Activated CD8-positive, alpha-beta T cell treated with anti-CD3 and anti-CD28 coated beads, Interleukin-2, amount 10 ng/mL, durations not matched to agents 7 days and 5 days (primary cell): ENCODE measurements around the gene ENTHD1. TPM values are rescaled to one million over a fixed set of nuclear protein-coding genes. Genes with fewer than 3 reads are reported as not detected.

Source experiments
- ATAC-seq: fragments of 150-1000 bp; cut with Tn5 transposase; one replicate; pipeline ENCODE4 v1.10.0; 2021; ENCODE audit warnings: moderate library complexity
- CTCF ChIA-PET: fragments of 350-600 bp; sonication (Branson Sonifier 250); formaldehyde crosslinking; loops from one replicate; lab custom pipeline; 2021; ENCODE audit warnings: antibody characterized with exemption; lab: Charles Lee
- POLR2A ChIA-PET: fragments of 350-600 bp; sonication (Branson Sonifier 250); formaldehyde crosslinking; loops from one replicate; lab custom pipeline; 2021; ENCODE audit warnings: antibody characterized with exemption; lab: Charles Lee
- DNase-seq: peaks from one replicate; pipeline ENCODE4 v3.0.0-alpha.2; 2020
- H3K27ac Mint-ChIP-seq: one replicate; pipeline ENCODE4 v1.8.0; 2021; ENCODE audit warnings: mild to moderate bottlenecking, mixed read lengths
- H3K27me3 Mint-ChIP-seq: one replicate; pipeline ENCODE4 v1.8.0; 2021; ENCODE audit warnings: low read depth, mixed read lengths
- H3K36me3 Mint-ChIP-seq: one replicate; pipeline ENCODE4 v1.8.0; 2021; ENCODE audit warnings: low read depth, mixed read lengths
- H3K4me1 Mint-ChIP-seq: one replicate; pipeline ENCODE4 v1.8.0; 2021; ENCODE audit warnings: low read depth, mixed read lengths
- H3K4me3 Mint-ChIP-seq: one replicate; pipeline ENCODE4 v1.8.0; 2021; ENCODE audit warnings: mild to moderate bottlenecking, mixed read lengths
- H3K9me3 Mint-ChIP-seq: one replicate; pipeline ENCODE4 v1.8.0; 2022; ENCODE audit warnings: mixed read lengths; ENCODE audit not compliant: insufficient read depth
- total RNA-seq, 2 experiments: library from RNA; stranded (reverse); gene quantifications; one replicate each; pipeline ENCODE4 v1.2.3, GENCODE V29; 2021

Gene ENTHD1
- total RNA-seq, 2 experiments from 2014 or later, result 0.11 TPM; not detected in 1

DNA sequence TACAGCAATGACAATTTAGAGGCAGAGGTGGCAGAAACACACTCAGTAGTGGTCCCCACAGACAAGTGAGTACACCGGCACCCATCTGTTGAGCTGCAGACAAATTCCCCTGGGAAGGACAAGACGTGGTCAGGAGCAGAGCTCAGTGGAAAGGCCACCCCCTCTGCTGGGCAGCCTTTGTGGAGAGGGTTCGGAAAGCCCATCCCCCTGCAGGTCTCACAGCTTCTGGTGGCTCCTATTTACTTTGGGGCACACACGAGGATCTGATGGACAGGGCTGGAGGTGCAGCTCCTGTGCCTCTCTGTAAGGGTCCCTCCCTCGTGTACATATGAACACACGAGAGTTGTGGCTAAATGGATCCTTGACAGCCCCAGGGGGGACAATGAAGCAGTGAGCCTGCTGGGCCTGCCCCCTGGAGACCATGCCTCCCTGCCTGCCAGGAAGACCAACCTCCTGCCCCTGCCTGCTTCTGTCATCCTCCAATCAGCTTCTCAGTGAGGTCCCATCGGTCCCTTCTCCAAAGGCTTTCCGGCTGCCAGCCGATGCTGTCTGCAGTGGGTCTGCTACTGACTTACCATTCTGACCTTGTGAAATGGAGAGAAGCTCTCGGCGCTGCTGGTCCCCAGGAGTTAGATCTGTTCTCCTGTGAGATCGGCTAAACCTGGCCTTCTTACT lies 161.5 kb downstream of the ENTHD1 start:
- H3K36me3 Mint-ChIP-seq, result no peaks in the 10 kb centered on the region
- H3K4me3 Mint-ChIP-seq, result no peak overlapping the region
- ChIA-PET POLR2A (interaction anchor here (0.6 kb wide), 1 partner anchor 604 kb away, joined by 3 read pairs; no protein-coding TSS in a partner anchor), CTCF (interaction anchor here (1.6 kb wide), 1 partner anchor 293 kb away, joined by 4 read pairs; no protein-coding TSS in a partner anchor)
- no peak overlapping the region for H3K27ac Mint-ChIP-seq
- no peaks in the 10 kb centered on the region for H3K4me1 Mint-ChIP-seq
- H3K9me3 Mint-ChIP-seq, result no peaks in the 10 kb centered on the region
- peaks cover 25% of the 10 kb centered on the region for H3K27me3 Mint-ChIP-seq
- DNase-seq (no peak), ATAC-seq (no peak)

DNA sequence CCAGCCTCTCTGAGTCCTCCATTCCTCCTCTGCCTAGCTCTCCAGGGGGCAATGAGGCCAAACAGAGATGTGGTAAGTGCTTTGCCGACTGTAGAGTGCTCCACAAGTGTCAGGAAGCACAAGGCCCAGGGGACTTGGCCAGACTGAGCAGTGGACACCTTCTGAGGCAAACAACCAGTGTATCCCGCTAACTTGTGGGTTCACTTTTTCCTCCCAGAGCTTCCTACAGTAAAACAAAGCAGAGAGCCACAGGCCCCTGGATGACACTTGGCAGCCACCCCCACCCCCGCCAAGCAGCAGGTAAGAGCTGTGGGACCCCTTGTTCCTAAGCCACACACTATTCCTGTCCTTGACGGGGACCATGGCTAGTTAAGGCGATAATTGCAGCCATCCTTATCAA lies 162.1 kb downstream of the ENTHD1 start:
- Mint-ChIP-seq H3K4me3 (no peak overlapping the region), H3K9me3 (no peaks in the 10 kb centered on the region), H3K4me1 (no peaks in the 10 kb centered on the region), H3K27ac (no peak overlapping the region), H3K36me3 (no peaks in the 10 kb centered on the region), H3K27me3 (peaks cover 26% of the 10 kb centered on the region)
- ATAC-seq (no peak), DNase-seq (no peak)
- POLR2A ChIA-PET, result interaction anchor here (0.6 kb wide), 1 partner anchor 604 kb away, joined by 3 read pairs; no protein-coding TSS in a partner anchor
- CTCF ChIA-PET, result interaction anchor here (1.6 kb wide), 1 partner anchor 294 kb away, joined by 4 read pairs; no protein-coding TSS in a partner anchor

DNA sequence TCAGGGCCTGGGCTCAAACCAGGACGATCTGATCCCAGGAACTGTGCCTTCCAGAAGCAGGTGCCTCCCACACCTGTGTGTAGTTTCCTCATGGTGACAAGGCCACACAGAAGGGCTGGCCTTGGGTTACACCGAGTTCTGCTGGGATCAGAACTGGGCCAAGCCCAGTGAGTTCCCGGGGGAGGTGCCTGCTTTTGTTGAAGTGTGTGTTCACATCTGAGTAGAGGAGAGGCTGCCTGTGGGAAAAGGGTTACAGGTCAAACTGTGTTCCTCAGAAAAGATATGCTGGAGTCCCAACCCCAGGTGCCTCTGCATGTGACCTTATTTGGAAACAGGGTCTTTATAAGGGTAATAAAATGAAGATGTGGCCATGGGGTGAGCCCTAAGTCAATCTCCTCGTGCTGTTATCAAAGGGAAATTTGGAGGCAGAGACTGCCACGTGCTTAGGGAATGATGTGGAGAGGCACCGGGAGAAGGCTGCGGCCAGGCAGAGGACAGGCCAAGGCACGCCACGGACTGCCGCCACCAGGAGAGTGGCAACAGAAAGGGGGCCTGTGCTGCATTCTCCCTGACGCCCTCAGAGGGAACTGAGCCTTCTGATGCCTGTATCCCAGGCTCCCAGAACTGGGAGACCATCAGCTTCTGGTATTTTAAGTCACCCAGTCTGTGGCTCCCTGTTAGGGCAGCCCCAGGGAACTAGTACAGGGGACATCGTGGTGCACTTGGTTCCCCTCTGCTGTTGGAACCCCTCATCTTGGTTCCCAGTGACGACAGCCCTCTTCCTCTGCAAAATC lies 164.2 kb downstream of the ENTHD1 start:
- DNase-seq (no peak), ATAC-seq (no peak)
- CTCF ChIA-PET, result interaction anchor here (1.0 kb wide), 1 partner anchor 21 kb away, joined by 3 read pairs; no protein-coding TSS in a partner anchor

DNA sequence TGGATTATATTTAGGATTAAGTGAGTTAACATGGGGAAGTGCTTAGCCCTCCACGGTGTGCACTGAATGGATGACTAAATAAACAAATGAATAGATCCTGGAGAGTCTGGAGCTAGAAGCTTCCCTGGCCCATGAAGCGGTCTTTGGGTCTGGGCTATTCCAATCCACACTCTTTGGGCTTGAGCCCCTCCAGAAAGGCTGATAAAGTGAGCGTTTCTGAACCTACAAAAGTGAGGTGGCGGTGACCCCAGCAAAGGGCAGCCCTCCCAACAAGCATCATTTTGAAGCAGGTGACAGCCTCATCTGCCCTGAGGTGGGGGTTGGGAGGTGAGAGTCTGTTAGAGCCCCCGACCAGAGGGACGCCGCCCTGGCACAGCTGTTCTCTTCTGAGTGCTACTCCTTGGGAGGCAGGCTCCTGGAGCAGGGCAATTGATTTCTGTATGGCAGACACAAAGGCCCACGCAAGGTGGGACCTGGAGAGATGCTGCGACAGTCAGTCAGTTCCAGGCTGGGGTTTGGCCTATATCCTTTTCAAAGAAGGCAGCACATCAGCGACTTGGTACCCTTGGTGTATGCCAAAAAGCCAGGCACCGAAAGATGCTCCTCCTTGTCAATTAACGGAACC lies 165.2 kb downstream of the ENTHD1 start:
- ATAC-seq (no peak), DNase-seq (no peak)
- Mint-ChIP-seq H3K4me1 (no peaks in the 10 kb centered on the region), H3K27me3 (peaks cover 18% of the 10 kb centered on the region), H3K4me3 (no peak overlapping the region), H3K36me3 (no peaks in the 10 kb centered on the region), H3K9me3 (no peaks in the 10 kb centered on the region), H3K27ac (no peak overlapping the region)
- ChIA-PET POLR2A (no interaction called here), CTCF (interaction anchor here (1.0 kb wide), 1 partner anchor 22 kb away, joined by 3 read pairs; no protein-coding TSS in a partner anchor)

More for the DNA sequence above, 164.2 kb downstream of the ENTHD1 start:
- Mint-ChIP-seq H3K36me3 (no peaks in the 10 kb centered on the region), H3K9me3 (no peaks in the 10 kb centered on the region), H3K27me3 (peaks cover 22% of the 10 kb centered on the region), H3K27ac (no peak overlapping the region), H3K4me1 (no peaks in the 10 kb centered on the region), H3K4me3 (no peak overlapping the region)
- POLR2A ChIA-PET, result no interaction called here

DNA sequence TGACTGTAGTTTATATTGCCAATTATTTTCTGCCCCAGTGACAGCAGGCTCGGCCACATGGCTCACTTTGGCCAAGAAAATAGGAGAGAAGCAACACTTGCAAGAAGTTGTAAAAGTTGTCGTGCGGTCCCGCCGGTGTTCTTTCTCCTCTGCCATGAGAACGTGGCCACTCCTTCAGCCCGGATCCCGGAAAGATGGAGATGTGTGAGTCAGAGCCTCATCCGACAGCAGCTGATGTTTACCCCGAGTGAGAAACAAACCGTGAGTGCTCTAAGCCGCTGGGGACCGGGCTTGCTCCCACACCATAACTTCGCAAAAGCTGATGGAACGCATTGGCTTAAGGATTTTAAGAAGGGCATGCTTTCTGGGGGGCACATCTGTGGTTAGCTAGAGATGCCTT lies 166.0 kb downstream of the ENTHD1 start:
- Mint-ChIP-seq H3K36me3 (no peaks in the 10 kb centered on the region), H3K27ac (no peak overlapping the region), H3K4me3 (no peak overlapping the region), H3K4me1 (peaks cover 2% of the 10 kb centered on the region), H3K9me3 (peaks cover 1% of the 10 kb centered on the region), H3K27me3 (peaks cover 20% of the 10 kb centered on the region)
- ChIA-PET CTCF (no interaction called here), POLR2A (no interaction called here)
- no peak for DNase-seq
- ATAC-seq, result no peak

DNA sequence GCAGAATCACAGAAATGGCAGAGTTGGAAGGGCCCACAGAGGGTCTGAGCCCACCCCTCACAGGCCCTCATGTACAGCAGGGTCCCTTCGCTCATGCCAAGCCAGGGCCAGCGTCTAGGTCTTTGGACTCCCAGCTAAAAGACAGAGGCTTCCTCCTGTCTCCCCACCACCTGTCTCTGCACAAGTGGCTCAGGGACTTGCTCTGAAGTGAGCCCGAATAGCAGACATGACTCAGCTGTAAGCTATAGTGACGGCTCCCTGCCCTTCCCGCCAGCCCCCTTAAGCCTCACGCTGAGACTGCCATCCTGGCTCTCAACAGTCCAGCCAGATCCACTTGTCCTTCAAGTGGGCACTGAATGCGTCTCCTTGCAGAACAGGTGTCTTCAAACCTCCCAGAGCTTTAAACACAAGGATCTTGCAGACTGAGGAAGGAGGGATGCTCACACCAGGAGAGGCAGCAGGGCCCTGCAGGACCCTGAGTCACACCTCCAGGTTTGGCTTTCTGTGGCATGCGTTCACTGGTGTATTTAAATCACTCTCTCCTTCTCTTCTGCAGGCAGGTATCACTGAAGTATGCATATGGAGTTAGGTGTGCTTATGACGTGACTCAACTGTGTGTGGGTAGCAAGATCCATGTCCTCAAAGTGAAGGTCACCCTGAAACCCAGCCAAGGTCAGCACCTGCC lies 168.1 kb downstream of the ENTHD1 start:
- Mint-ChIP-seq H3K9me3 (peaks cover 5% of the 10 kb centered on the region), H3K4me3 (no peak overlapping the region), H3K27ac (no peak overlapping the region), H3K36me3 (no peaks in the 10 kb centered on the region), H3K27me3 (peaks cover 24% of the 10 kb centered on the region), H3K4me1 (peaks cover 9% of the 10 kb centered on the region)
- ChIA-PET POLR2A (no interaction called here), CTCF (no interaction called here)
- ATAC-seq (no peak), DNase-seq (no peak)

DNA sequence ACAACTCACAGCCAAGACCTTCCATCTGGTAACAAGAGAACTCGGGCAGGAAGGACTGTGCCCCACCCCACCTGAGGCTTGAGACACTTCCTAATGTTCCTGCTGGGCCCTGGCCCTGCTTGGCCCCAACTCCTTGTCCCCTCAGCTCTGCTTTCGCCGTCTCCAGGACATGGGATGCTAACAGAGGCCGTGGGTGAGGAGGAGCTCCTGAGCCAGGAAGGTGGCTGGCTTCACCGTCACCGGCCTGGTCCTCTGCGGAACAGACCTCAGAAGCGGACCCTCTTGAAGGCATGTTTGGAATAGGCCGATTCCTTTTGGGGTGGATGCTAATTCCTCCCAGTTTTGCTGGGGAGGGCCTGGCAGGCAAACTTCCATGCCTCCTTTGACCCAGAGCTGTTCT lies 168.7 kb downstream of the ENTHD1 start:
- ATAC-seq (no peak), DNase-seq (no peak)
- H3K36me3 Mint-ChIP-seq, result no peaks in the 10 kb centered on the region
- H3K27ac Mint-ChIP-seq, result no peak overlapping the region
- peaks cover 12% of the 10 kb centered on the region for H3K4me1 Mint-ChIP-seq
- peaks cover 5% of the 10 kb centered on the region for H3K9me3 Mint-ChIP-seq
- H3K4me3 Mint-ChIP-seq, result no peak overlapping the region
- peaks cover 26% of the 10 kb centered on the region for H3K27me3 Mint-ChIP-seq
- CTCF ChIA-PET, result no interaction called here
- POLR2A ChIA-PET, result no interaction called here

DNA sequence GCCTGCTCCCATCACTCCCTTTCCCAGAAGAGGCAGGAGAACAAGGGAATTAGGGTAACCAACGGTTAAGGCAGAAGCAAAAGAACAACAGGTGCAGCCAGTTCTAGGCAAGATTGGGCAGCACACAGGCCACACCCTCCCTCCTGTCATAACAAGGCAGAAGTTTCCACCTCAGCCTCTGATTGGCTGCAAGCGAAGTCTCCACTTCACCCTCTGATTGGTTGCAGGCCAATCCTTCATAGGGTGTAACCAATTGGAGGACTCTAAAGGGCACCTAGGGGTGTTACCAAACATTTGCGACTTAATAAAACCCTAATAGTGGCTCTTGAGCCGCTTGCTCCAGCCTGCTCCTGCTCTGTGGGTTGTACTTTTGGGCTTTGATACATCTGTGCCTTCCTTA lies 169.2 kb downstream of the ENTHD1 start:
- H3K27ac Mint-ChIP-seq, result no peak overlapping the region
- H3K4me3 Mint-ChIP-seq, result no peak overlapping the region
- DNase-seq (no peak), ATAC-seq (no peak)
- POLR2A ChIA-PET, result no interaction called here
- H3K9me3 Mint-ChIP-seq, result peaks cover 5% of the 10 kb centered on the region
- CTCF ChIA-PET, result no interaction called here
- no peaks in the 10 kb centered on the region for H3K36me3 Mint-ChIP-seq
- peaks cover 17% of the 10 kb centered on the region for H3K4me1 Mint-ChIP-seq
- H3K27me3 Mint-ChIP-seq, result peaks cover 26% of the 10 kb centered on the region

DNA sequence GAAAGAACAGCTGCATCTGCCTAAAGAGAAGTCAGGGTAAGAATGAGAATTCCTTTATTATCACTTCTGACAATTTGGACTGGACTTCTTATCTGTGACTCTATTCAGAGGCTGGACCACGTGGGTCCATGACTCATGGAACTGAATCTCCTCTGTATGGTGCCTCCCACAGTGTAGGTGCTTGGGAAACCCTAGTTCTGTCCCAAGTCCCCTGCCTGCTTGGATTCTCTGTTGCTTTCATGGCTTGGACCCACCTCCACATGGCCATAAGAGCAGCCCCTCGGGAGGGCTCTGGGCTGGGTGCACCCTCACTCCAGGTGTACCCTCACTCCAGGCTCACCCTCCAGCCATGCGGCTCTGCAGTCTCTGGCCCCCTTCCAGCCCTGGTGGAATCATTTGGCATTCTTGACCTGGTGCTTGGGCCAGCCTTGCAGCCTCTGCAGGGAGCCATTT lies 169.6 kb downstream of the ENTHD1 start:
- H3K4me3 Mint-ChIP-seq, result no peak overlapping the region
- CTCF ChIA-PET, result no interaction called here
- peaks cover 5% of the 10 kb centered on the region for H3K9me3 Mint-ChIP-seq
- ATAC-seq, result no peak
- no peaks in the 10 kb centered on the region for H3K36me3 Mint-ChIP-seq
- H3K27ac Mint-ChIP-seq, result no peak overlapping the region
- H3K4me1 Mint-ChIP-seq, result peaks cover 21% of the 10 kb centered on the region
- H3K27me3 Mint-ChIP-seq, result peaks cover 26% of the 10 kb centered on the region
- no peak for DNase-seq
- POLR2A ChIA-PET, result no interaction called here

DNA sequence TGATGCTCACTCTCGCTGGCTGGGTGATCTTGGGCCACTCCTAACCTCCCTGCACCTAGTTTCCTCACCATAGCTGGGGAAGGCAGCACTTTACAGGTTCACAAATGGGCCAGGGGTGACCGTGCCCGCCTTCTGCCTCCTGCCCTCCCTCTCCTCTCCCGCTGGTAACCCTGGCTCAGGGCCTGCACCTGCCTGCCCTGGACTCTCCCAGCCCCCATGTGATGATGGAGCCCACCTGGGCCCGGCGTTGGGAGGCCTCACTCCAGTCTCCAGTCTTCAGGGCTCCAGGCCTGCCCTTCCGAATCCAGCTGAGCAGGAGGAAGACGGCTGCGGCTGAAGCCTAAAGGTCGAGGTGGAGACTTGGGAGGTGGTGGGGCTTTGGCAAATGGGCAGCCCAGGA lies 170.1 kb downstream of the ENTHD1 start:
- ChIA-PET CTCF (no interaction called here), POLR2A (no interaction called here)
- Mint-ChIP-seq H3K36me3 (no peaks in the 10 kb centered on the region), H3K27ac (no peak overlapping the region), H3K27me3 (peaks cover 26% of the 10 kb centered on the region), H3K9me3 (peaks cover 5% of the 10 kb centered on the region), H3K4me1 (peaks cover 22% of the 10 kb centered on the region), H3K4me3 (no peak overlapping the region)
- ATAC-seq (no peak), DNase-seq (no peak)

DNA sequence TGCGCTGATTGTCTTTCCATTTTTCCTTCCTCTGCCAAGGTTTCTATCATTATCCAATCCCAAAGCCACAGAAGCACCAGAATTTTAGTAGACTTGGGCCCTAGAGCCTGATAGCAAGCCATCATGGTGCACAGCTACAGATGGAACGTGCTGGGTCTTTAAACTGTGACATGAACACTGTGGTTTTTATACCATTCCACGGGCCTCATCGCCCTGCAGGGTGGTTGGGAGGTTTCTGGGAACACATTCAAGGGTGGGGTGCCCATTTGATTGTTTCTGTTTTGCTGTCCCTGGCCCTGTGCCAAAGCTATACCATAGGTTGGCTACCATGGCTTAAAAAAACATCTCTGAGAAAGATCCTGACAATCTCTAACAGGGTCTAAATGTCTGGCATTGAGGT lies 171.1 kb downstream of the ENTHD1 start:
- H3K27me3 Mint-ChIP-seq, result peaks cover 21% of the 10 kb centered on the region
- H3K27ac Mint-ChIP-seq, result no peak overlapping the region
- H3K9me3 Mint-ChIP-seq, result peaks cover 5% of the 10 kb centered on the region
- DNase-seq, result no peak
- H3K36me3 Mint-ChIP-seq, result no peaks in the 10 kb centered on the region
- no peak overlapping the region for H3K4me3 Mint-ChIP-seq
- ATAC-seq, result no peak
- ChIA-PET CTCF (no interaction called here), POLR2A (no interaction called here)
- peaks cover 25% of the 10 kb centered on the region for H3K4me1 Mint-ChIP-seq
